Fibroblast of upper back skin (primary cell): ENCODE measurements around the gene LBX2.
"Not testable (repeated sequence)": the region's sequence is repeated elsewhere in the genome, so short reads cannot be mapped to it uniquely, and the experiment has no call there.

Experiments used
- DNase-seq: peaks from one replicate; pipeline ENCODE4 v3.0.0-alpha.2; 2013

The LBX2 gene

GRCh38 chr2:74503506-74504475 lies 4.4 kb upstream of the LBX2 start:
- DNase-seq = no peak

GRCh38 chr2:74502720-74503505 lies 3.5 kb upstream of the LBX2 start:
- DNase-seq = peak; percentile 73

- no peak for DNase-seq
These were observed 2.8 kb upstream of the LBX2 start for GRCh38 chr2:74502147-74502719.

- DNase-seq = no peak
These were observed 2.1 kb upstream of the LBX2 start for GRCh38 chr2:74501335-74502071.

- DNase-seq = no peak
These were observed 1.2 kb upstream of the LBX2 start for GRCh38 chr2:74500578-74500946.

- DNase-seq = no peak
These were observed 656 bp upstream of the LBX2 start for GRCh38 chr2:74499940-74500577.

GRCh38 chr2:74498500-74499266 lies 720 bp downstream of the LBX2 start:
- DNase-seq = no peak

- no peak for DNase-seq
These were observed 1.5 kb downstream of the LBX2 start for GRCh38 chr2:74497777-74498499.

- no peak for DNase-seq
These were observed 2.2 kb downstream of the LBX2 start for GRCh38 chr2:74496997-74497776.

- DNase-seq = no peak
These were observed 4.0 kb downstream of the LBX2 start for GRCh38 chr2:74495440-74495839.

GRCh38 chr2:74493546-74493945 lies 5.9 kb downstream of the LBX2 start:
- DNase-seq = no peak

- no peak for DNase-seq
These were observed 7.5 kb downstream of the LBX2 start for GRCh38 chr2:74491648-74492544.

GRCh38 chr2:74489906-74490305 lies 9.5 kb downstream of the LBX2 start:
- DNase-seq = no peak

- no peak for DNase-seq
These were observed 10.5 kb downstream of the LBX2 start for GRCh38 chr2:74488643-74489481.

GRCh38 chr2:74486141-74486540 lies 13.3 kb downstream of the LBX2 start:
- DNase-seq = no peak

GRCh38 chr2:74483675-74484164 lies 15.7 kb downstream of the LBX2 start:
- not testable (repeated sequence) for DNase-seq

- peak; percentile 94 for DNase-seq
These were observed 16.4 kb downstream of the LBX2 start, which contains the start of the genes CCDC142 and TTC31 for GRCh38 chr2:74482801-74483674. TSS of gene CCDC142 (minus strand) at chr2:74482998. CDS start at chr2:74482837, 161 bp downstream. TSS of gene TTC31 (plus strand) at chr2:74483081. CDS start at chr2:74483096, 15 bp downstream.
